ENCODE measurements around the gene ATP6V0A4.

ATP6V0A4 gene

DNA sequence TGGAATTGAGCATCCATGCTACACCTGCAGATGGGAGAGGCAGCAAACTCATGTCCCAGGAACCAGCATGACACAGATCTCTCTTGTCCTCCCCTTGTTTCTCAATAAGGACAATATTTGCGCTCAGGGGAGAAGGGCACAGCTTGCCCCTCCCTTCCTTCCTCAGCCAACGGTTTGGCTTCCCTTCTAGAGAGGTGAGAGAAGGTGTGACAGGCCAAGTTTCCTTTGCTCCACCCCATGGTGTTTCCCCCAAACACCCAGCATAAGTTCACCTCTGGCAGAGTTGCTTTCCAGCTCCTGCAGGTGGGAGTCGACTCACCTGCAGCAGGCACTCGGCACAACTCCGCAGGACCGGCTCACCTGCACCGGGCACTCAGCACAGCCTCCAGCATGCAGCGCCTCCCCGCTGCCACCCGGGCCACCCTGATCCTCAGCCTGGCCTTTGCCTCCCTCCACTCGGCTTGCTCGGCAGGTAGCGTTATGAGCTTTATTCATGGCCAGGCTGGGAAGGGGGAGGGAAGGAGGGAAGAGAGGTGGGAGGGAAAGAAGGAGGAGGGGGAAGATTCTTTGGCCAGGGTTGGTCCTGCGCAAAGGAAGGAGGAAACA lies at the start of gene ATP6V0A4, which contains the start of gene TMEM213:
TSS of gene ATP6V0A4 (minus strand) at position 482 of the 606 bp plus-strand sequence. CDS start 26,949 bp downstream, outside the sequence.
TSS of gene TMEM213 (plus strand) at position 280 of the 606 bp plus-strand sequence. CDS start at position 391, 111 bp downstream.
- H3K36me3 ChIP-seq (ENCODE audit: control insufficient read depth, insufficient read depth, low read length) = no peaks in the 10 kb centered on the region
- H3K27me3 ChIP-seq (ENCODE audit: control insufficient read depth, insufficient read depth, low read length) = peaks cover 2% of the 10 kb centered on the region; the same call in 1 of the 2 replicates
- no peak within 1 kb of the TSS for H3K27ac ChIP-seq (ENCODE audit: low read depth, low read length)
- H3K4me3 ChIP-seq (ENCODE audit: low read depth, low read length) = peak within 1 kb of the TSS; percentile 45
- H3K9ac ChIP-seq (ENCODE audit: low read length) = no peak within 1 kb of the TSS
- H3K4me1 ChIP-seq (ENCODE audit: control insufficient read depth, insufficient read depth, low read length) = peaks cover 19% of the 10 kb centered on the region
- H3K9me3 ChIP-seq (ENCODE audit: control insufficient read depth, insufficient read depth, low read depth, low read length) = no peaks in the 10 kb centered on the region

DNA sequence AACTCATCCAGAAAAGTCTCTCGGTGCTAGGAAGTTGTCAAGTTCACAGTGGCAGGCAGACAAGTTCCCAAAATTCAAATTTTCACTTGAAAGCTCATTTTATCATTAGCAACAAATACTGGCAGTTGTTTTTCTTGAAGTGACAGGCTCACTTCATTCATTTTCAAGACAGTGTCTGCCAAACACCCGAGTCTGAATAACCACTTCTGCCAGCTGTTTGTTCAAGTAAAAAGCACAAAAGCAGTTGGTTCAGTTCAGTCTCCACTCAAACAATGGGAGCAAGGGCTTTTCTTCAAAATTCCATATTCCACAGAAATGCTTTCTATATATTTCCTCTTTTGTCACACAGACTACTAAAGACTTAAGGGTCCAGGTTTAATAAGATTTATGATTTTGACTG lies 47.7 kb upstream of the ATP6V0A4 start:
- H3K9me3 ChIP-seq (ENCODE audit: control insufficient read depth, insufficient read depth, low read depth, low read length) = 0 out of 2 replicates have a peak, but pooled peaks cover 3% of the 10 kb centered on the region
- H3K27me3 ChIP-seq (ENCODE audit: control insufficient read depth, insufficient read depth, low read length) = no peaks in the 10 kb centered on the region
- H3K36me3 ChIP-seq (ENCODE audit: control insufficient read depth, insufficient read depth, low read length) = peaks cover 17% of the 10 kb centered on the region
- peaks cover 11% of the 10 kb centered on the region; the same call in 1 of the 2 replicates for H3K4me1 ChIP-seq (ENCODE audit: control insufficient read depth, insufficient read depth, low read length)
- H3K9ac ChIP-seq (ENCODE audit: low read length) = no peak overlapping the region
- H3K4me3 ChIP-seq (ENCODE audit: low read depth, low read length) = no peak overlapping the region
- H3K27ac ChIP-seq (ENCODE audit: low read depth, low read length) = no peak overlapping the region

DNA sequence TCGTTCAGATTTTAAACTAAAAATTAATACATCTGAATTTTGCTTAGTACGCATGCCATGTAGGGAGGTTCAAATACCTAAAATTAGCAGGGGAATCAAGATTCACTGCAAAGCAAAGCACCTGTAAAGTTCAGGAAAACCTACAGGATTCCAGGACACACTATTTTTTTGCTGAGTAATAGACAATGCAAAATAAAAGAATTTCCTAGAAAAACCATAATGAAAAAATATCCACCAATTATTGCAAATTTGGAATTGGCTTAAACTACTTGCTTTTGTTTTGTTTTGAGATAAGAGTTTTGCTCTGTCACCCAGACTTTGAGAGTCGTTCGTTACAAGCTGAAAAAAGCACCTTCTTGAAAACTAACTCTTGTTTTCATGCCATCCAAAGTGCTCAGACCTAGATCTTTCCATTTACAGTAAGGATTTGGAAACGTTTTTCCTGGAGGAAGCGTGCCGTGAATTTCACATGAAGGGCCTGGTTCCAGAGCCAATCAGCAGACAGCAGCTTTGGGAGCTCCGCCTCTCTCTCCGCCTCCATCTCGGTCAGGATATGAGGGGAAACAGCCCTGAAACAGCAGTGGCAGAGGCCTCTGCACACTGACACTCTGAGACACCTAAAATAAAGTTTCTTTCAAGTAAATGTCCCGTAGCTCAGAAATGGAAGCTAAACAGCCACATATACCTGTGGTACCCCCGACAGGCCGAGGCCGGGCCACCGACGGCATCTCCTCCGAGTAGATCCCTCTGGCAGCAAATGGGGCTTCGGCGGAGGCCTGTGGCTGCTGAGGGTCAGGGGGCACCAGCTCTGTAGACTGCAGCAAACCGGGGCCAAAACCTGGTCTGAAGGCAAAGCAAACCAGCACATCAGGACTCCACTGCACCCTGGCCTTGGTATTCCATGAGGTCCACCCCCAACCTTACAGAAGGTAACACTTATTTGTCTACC lies 45.9 kb upstream of the ATP6V0A4 start:
- no peaks in the 10 kb centered on the region for H3K27me3 ChIP-seq (ENCODE audit: control insufficient read depth, insufficient read depth, low read length)
- no peak overlapping the region for H3K9ac ChIP-seq (ENCODE audit: low read length)
- H3K9me3 ChIP-seq (ENCODE audit: control insufficient read depth, insufficient read depth, low read depth, low read length) = no peaks in the 10 kb centered on the region
- H3K4me3 ChIP-seq (ENCODE audit: low read depth, low read length) = no peak overlapping the region
- H3K27ac ChIP-seq (ENCODE audit: low read depth, low read length) = no peak overlapping the region
- H3K4me1 ChIP-seq (ENCODE audit: control insufficient read depth, insufficient read depth, low read length) = peaks cover 11% of the 10 kb centered on the region; the same call in 1 of the 2 replicates
- peaks cover 9% of the 10 kb centered on the region; the same call in 1 of the 2 replicates for H3K36me3 ChIP-seq (ENCODE audit: control insufficient read depth, insufficient read depth, low read length)

DNA sequence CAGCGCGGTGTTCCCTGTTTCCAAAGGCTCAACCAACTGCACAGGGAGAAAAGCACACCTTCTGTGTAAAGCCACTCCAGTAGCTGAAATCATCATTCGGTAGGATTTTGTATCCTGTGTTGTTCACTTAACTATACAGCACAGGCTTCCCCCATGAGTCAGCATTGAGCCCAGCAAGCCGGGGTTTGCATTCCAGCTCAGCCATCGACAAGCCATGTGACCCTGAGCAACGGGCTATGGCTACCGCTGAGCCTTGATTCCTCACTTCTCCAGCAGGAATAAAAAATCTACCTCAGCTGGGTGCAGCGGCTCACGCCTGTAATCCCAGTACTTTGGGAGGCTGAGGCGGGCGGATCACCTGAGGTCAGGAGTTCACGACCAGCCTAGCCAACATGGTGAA lies 44.1 kb upstream of the ATP6V0A4 start:
- peak overlapping the region; percentile 64; the same call in 1 of the 2 replicates for H3K27ac ChIP-seq (ENCODE audit: low read depth, low read length)
- no peaks in the 10 kb centered on the region for H3K27me3 ChIP-seq (ENCODE audit: control insufficient read depth, insufficient read depth, low read length)
- H3K9me3 ChIP-seq (ENCODE audit: control insufficient read depth, insufficient read depth, low read depth, low read length) = no peaks in the 10 kb centered on the region
- peaks cover 18% of the 10 kb centered on the region; the same call in 1 of the 2 replicates for H3K36me3 ChIP-seq (ENCODE audit: control insufficient read depth, insufficient read depth, low read length)
- no peak overlapping the region for H3K4me3 ChIP-seq (ENCODE audit: low read depth, low read length)
- peaks cover 11% of the 10 kb centered on the region; the same call in 1 of the 2 replicates for H3K4me1 ChIP-seq (ENCODE audit: control insufficient read depth, insufficient read depth, low read length)
- H3K9ac ChIP-seq (ENCODE audit: low read length) = peak overlapping the region; percentile 34

DNA sequence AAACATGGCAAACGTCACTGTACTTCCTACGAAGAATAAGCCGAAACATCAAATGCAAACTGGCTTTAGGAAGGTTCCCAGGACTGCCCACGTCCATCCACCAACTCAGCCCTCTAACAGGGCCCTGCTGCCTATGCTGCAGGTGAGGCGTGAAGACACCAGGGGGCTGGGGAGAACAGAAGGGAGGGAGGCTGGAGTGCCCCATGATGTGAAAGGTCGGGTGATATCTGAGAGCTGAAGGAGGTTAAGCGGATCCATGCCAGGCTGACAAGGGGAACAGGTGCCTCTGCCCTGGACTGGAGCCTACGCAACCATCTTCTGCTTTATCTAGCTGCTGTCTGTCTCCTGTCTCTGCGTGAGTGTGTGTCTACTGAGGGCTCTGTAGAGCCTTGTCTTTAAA lies 40.2 kb upstream of the ATP6V0A4 start:
- Histone ChIP-seq H3K9me3 (ENCODE audit: control insufficient read depth, insufficient read depth, low read depth, low read length) (no peaks in the 10 kb centered on the region), H3K27me3 (ENCODE audit: control insufficient read depth, insufficient read depth, low read length) (no peaks in the 10 kb centered on the region), H3K4me1 (ENCODE audit: control insufficient read depth, insufficient read depth, low read length) (peaks cover 5% of the 10 kb centered on the region; the same call in 1 of the 2 replicates), H3K4me3 (ENCODE audit: low read depth, low read length) (no peak overlapping the region), H3K9ac (ENCODE audit: low read length) (no peak overlapping the region), H3K27ac (ENCODE audit: low read depth, low read length) (no peak overlapping the region), H3K36me3 (ENCODE audit: control insufficient read depth, insufficient read depth, low read length) (peaks cover 28% of the 10 kb centered on the region)

DNA sequence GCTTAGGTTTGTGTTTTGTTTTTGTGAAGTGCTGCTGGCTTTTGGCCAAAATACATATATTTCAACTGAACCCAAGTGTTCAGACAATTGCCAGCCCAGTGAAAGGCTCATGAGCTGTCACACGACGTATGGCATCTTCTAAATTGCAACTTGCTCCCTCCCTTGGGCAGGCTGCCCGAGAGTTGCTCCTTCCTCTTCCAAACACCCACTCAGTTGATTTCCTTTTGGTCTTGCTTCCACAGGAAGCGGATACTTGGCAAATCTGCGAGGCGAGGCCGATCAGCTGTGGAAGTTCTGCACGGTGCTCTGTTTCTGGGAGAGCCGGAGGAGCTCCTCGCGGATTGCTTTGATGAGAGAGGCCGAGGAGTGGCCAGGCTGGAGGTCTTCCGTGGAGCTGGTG lies 39.6 kb upstream of the ATP6V0A4 start:
- Histone ChIP-seq H3K27ac (ENCODE audit: low read depth, low read length) (no peak overlapping the region), H3K4me1 (ENCODE audit: control insufficient read depth, insufficient read depth, low read length) (peaks cover 5% of the 10 kb centered on the region; the same call in 1 of the 2 replicates), H3K9ac (ENCODE audit: low read length) (no peak overlapping the region), H3K9me3 (ENCODE audit: control insufficient read depth, insufficient read depth, low read depth, low read length) (no peaks in the 10 kb centered on the region), H3K36me3 (ENCODE audit: control insufficient read depth, insufficient read depth, low read length) (peaks cover 28% of the 10 kb centered on the region), H3K4me3 (ENCODE audit: low read depth, low read length) (no peak overlapping the region), H3K27me3 (ENCODE audit: control insufficient read depth, insufficient read depth, low read length) (no peaks in the 10 kb centered on the region)

DNA sequence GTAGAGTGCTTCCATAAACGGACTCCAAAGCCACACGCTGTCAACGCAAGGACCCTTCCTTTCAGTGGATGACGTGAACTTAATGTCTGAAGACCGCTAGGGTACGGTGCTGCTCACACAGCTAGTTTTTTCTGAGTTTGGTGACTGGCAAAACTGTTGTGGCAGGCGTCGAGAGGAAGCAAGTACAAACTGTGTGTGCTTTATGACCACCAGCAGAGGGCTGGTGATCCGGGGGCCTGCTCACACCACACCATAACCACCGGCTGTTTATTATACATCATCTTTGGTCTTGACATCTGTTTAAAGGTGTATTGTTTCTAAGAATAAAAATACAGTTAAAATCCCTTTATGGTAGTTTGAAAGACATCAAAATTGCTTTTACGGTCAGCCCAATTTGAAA lies 37.1 kb upstream of the ATP6V0A4 start:
- no peak overlapping the region for H3K9ac ChIP-seq (ENCODE audit: low read length)
- no peaks in the 10 kb centered on the region for H3K4me1 ChIP-seq (ENCODE audit: control insufficient read depth, insufficient read depth, low read length)
- no peak overlapping the region for H3K27ac ChIP-seq (ENCODE audit: low read depth, low read length)
- H3K36me3 ChIP-seq (ENCODE audit: control insufficient read depth, insufficient read depth, low read length) = peaks cover 22% of the 10 kb centered on the region
- H3K9me3 ChIP-seq (ENCODE audit: control insufficient read depth, insufficient read depth, low read depth, low read length) = no peaks in the 10 kb centered on the region
- H3K4me3 ChIP-seq (ENCODE audit: low read depth, low read length) = no peak overlapping the region
- no peaks in the 10 kb centered on the region for H3K27me3 ChIP-seq (ENCODE audit: control insufficient read depth, insufficient read depth, low read length)

DNA sequence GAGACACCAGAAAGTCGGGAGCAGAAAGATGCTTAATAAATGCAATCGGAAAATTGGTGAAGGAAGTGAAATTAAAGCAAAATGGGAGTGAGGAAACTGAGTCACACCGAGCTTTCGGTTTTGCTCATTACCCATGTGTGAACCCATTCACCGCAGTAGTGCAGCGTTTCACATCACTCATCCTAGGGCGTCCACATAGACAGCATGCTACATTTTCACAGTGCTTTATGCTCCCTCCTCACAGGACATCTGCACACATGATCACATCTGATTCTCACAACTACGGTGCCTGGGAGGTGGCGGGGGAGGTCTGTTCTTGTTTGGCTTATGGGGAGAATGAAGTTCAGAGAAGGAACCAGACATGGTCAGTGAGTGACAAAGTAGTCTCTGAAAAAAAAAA lies 36.6 kb upstream of the ATP6V0A4 start:
- H3K27me3 ChIP-seq (ENCODE audit: control insufficient read depth, insufficient read depth, low read length) = no peaks in the 10 kb centered on the region
- H3K36me3 ChIP-seq (ENCODE audit: control insufficient read depth, insufficient read depth, low read length) = peaks cover 21% of the 10 kb centered on the region
- H3K27ac ChIP-seq (ENCODE audit: low read depth, low read length) = no peak overlapping the region
- H3K9me3 ChIP-seq (ENCODE audit: control insufficient read depth, insufficient read depth, low read depth, low read length) = no peaks in the 10 kb centered on the region
- H3K4me3 ChIP-seq (ENCODE audit: low read depth, low read length) = no peak overlapping the region
- H3K4me1 ChIP-seq (ENCODE audit: control insufficient read depth, insufficient read depth, low read length) = no peaks in the 10 kb centered on the region
- H3K9ac ChIP-seq (ENCODE audit: low read length) = no peak overlapping the region

DNA sequence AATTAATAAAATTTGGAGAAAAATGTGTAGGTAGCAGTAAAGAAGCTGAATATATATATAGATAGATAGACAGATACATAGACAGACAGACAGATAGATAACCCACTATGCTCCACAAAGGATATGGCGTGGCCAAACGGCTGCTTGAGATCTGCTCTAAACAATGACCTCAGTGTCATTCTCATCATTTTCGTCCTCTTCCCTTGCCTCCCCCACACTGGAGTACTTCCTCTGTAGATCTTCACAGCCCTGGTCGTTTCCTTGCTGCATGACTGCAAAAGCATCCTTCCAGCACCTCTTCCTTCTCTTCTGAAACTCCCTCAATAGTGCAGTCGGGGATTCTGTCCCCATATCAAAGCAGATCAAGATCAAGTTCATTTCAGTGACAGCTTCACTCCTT lies 35.6 kb upstream of the ATP6V0A4 start:
- Histone ChIP-seq H3K27me3 (ENCODE audit: control insufficient read depth, insufficient read depth, low read length) (no peaks in the 10 kb centered on the region), H3K4me1 (ENCODE audit: control insufficient read depth, insufficient read depth, low read length) (no peaks in the 10 kb centered on the region), H3K4me3 (ENCODE audit: low read depth, low read length) (no peak overlapping the region), H3K9me3 (ENCODE audit: control insufficient read depth, insufficient read depth, low read depth, low read length) (no peaks in the 10 kb centered on the region), H3K36me3 (ENCODE audit: control insufficient read depth, insufficient read depth, low read length) (peaks cover 21% of the 10 kb centered on the region), H3K9ac (ENCODE audit: low read length) (no peak overlapping the region), H3K27ac (ENCODE audit: low read depth, low read length) (no peak overlapping the region)

DNA sequence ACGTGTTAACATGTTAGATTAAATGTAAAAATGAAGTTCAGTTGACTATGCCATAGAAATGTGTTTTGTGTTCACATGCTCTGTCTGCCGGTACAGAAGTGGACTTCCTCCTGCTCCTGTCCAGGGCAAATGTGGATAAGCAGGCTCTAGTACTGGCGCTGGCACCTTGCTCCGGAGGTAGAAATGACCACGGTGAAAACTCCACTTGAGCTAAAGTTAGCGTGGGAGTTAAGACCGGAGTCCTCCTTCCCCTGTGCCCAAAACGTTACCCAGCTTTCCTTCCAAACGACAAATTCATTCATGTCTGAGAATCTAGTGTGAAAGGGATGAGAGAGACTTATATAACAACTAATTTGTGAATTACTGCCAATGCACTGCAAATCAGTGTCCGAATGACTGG lies 35.0 kb upstream of the ATP6V0A4 start:
- no peaks in the 10 kb centered on the region for H3K9me3 ChIP-seq (ENCODE audit: control insufficient read depth, insufficient read depth, low read depth, low read length)
- no peak overlapping the region for H3K4me3 ChIP-seq (ENCODE audit: low read depth, low read length)
- peaks cover 18% of the 10 kb centered on the region for H3K36me3 ChIP-seq (ENCODE audit: control insufficient read depth, insufficient read depth, low read length)
- H3K27me3 ChIP-seq (ENCODE audit: control insufficient read depth, insufficient read depth, low read length) = no peaks in the 10 kb centered on the region
- no peak overlapping the region for H3K27ac ChIP-seq (ENCODE audit: low read depth, low read length)
- H3K4me1 ChIP-seq (ENCODE audit: control insufficient read depth, insufficient read depth, low read length) = no peaks in the 10 kb centered on the region
- no peak overlapping the region for H3K9ac ChIP-seq (ENCODE audit: low read length)

DNA sequence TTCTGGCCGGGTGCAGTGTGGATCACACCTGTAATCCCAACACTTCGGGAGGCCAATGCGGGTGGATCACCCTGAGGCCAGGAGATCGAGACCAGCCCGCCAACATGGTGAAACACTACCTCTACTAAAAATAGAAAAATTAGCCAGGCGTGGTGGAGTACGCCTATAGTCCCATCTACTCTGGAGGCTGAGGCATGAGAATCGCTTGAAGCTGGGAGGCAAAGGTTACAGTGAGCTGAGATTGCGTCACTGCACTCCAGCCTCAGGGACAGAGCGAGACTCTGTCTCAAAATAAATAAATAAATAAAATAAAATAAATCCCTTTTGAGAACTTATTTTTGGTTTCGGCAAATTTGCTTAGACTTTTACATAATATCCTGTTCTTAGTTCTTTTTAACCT lies 31.3 kb upstream of the ATP6V0A4 start:
- H3K4me3 ChIP-seq (ENCODE audit: low read depth, low read length) = no peak overlapping the region
- no peaks in the 10 kb centered on the region for H3K4me1 ChIP-seq (ENCODE audit: control insufficient read depth, insufficient read depth, low read length)
- 0 out of 2 replicates have a peak, but pooled peaks cover under 1% of the 10 kb centered on the region for H3K36me3 ChIP-seq (ENCODE audit: control insufficient read depth, insufficient read depth, low read length)
- no peaks in the 10 kb centered on the region for H3K27me3 ChIP-seq (ENCODE audit: control insufficient read depth, insufficient read depth, low read length)
- H3K27ac ChIP-seq (ENCODE audit: low read depth, low read length) = no peak overlapping the region
- H3K9ac ChIP-seq (ENCODE audit: low read length) = no peak overlapping the region
- no peaks in the 10 kb centered on the region; the same call in 1 of the 2 replicates for H3K9me3 ChIP-seq (ENCODE audit: control insufficient read depth, insufficient read depth, low read depth, low read length)

Data from HUES6 (cell line).